NCI-H2029 (cell line): Measurements from ENCODE around the gene AXIN1.
"Not testable (repeated sequence)": the region's sequence is repeated elsewhere in the genome, so short reads cannot be mapped to it uniquely, and the experiment has no call there.

Experiments
- DNase-seq: peaks from one replicate; lab custom pipeline; 2025; lab: John Stamatoyannopoulos, UW

AXIN1 gene

DNA sequence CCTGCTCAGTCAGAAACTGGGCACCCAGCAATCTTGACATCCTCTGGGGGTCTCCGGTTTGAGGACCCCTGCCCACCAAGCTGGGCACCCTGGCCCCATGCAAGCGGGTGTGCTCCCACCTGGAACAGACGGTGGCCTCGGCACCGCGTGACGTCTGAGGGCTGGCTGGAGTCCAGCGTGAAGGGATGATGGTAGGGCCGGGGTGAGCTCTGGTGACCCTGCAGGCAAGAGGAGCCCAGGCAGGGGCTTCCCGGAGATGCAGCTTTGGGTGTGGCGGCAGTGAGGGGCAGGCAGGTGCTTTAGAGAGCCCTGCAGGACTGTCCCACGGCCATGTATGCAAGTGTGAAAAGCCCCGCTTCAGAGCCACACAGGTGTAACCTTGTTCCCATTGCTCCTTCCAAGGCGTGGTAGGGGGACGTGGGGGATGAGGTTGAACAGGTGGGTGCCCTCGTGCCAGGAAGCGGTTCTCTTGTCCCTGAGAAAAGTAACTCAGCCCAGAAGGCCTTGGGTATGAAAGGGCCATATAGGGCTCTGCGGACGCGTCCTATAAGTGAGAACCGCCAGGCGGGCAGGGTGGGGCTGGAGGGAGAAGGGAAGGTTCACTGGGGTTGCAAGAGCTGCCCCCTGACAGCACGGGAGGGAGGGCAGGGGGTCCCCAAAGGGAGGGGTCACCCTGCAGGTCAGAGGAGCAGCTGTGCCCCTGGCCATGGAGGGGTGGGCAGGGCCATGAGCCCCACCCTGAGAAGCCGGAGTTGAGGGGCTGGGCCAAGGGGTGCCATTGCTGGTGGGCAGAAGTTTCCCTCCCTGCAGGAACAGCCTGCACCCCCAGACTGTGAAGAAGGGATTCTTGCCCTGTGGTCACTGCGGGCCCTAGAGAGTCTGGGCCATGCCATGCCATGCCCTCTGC is 86.0 kb downstream of the AXIN1 start:
- no peak for DNase-seq

DNA sequence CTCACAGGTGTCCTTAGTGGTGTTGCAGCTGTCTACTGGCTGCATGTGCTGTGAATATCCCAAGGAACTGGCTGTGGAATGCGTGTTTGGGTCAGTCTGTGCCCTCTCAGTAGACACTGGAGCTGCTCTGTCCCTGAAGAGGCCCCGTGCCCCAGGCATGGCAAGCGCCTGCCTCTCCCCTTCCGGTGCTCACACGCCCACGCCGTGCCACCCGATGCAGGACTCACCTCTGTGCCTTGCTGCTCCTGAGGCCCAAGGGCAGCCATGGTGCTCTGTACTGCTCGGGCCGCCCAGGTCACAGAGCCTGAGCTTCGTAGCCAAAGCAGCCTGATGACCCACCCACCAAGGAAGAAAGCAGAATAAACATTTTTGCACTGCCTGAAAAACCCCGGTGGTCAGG is 86.8 kb downstream of the AXIN1 start:
- DNase-seq = no peak

DNA sequence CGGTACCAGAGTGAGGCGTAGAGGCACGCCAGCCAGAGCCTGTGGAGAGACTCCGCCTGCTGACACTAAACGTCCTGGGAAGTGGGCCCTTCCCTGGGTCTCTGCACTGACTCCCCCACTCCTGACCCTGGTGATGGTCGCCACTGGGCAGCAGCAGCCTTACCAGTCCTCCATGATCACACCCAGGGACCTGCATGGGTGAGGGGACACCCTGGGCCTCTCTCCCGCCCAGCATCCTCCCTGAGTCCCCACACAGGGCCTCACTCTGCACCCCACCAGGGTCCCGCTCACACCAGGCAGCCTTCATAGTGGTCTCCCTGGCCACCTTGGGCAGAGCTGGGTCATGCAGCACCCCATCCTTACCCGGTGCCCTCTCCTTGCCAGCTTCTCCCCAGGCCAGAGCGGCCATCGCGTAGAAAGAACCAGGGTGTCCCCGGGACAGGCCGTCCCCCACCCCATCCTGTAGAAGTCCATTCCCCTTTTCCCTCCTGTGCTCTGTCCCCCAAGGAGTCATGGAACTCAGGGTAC is 87.5 kb downstream of the AXIN1 start:
- no peak for DNase-seq

DNA sequence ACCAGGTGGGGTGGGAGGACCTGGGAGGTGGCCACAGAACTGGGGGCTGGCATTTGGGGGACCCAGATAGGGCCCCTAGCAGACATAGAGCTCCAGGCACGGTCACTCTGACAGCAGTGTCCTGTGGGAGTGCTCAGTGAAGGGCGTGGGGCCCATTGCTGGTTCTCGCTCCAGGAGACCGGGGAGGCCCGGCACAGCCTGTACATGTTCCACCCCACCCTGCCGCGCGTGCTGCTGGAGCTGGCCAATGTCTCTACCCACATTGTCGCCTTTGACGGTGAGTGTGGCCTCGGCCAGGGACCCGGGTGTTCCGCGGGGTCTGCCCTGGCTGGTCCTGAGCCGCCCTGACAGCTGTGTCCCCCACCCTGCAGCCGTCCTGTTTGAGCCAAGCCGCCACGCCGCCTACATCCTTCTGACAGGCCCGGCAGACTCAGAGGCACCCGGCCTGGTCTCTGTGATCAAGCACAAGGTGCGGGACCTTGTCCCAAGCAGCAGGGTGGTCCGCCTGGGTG is 88.0 kb downstream of the AXIN1 start:
- no peak for DNase-seq

DNA sequence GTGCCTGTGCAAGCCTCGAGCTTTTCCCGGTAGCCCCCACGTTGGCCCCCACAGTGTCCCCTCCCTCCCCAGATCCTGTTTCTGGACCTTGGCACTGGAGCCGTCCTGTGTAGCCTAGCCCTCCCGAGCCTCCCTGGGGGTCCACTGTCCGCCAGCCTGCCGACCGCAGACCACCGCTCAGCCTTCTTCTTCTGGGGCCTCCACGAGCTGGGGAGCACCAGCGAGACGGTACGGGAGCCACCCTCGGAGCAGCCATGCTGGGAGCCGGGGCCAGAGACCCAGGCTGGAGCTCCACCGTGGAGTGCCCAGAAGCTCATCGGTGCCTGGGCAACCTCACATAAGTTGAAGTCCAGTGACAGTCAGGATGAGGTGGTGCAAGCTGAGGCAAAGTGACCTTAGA is 88.6 kb downstream of the AXIN1 start:
- no peak for DNase-seq

DNA sequence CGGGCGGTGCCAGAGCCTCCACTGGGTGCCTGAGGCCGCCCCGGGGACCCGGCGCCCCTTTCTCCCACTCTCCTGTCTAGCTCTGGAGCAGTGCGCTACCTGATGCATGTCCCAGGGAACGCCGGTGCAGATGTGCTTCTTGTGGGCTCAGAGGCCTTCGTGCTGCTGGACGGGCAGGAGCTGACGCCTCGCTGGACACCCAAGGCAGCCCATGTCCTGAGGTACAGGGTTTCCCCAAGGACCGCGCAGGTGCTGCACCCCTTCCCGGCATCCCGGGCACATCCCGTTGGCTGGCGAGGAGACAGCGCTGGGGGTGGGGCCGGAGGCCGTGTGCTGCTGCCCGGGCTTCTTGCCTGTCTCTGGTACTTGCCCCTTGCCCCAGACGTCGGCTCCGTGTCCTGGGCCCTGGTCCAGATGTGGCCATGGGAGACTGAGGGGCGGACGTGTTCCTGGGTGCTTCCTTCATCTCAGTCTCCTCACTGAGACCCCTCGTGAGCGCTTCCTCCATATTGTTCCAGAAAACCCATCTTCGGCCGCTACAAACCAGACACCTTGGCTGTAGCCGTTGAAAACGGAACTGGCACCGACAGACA is 89.2 kb downstream of the AXIN1 start:
- DNase-seq = no peak

DNA sequence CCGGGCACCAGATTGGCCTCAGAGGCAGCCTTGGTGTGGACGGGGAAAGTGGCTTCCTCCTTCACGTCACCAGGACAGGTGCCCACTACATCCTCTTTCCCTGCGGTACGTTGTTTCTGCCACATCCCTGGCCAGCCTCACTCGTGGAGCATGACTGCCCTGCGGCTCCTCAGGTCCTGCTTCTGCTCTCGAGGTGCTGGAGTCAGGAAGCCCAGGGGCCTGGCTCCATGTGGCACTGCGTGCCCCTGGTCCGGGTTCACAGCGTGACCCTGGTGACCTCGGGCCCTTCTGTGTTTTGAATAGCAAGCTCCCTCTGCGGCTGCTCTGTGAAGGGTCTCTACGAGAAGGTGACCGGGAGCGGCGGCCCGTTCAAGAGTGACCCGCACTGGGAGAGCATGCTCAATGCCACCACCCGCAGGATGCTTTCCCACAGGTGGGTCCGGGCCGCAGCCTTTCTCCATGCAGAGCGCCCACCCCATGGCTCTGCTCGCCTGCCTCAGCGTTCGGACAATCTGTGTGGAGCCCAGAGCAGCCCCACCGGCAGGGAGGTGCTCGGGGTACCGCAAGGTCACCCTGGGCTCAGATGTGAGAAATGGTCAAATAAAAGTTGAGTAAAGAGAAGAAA is 90.3 kb downstream of the AXIN1 start:
- no peak for DNase-seq

DNA sequence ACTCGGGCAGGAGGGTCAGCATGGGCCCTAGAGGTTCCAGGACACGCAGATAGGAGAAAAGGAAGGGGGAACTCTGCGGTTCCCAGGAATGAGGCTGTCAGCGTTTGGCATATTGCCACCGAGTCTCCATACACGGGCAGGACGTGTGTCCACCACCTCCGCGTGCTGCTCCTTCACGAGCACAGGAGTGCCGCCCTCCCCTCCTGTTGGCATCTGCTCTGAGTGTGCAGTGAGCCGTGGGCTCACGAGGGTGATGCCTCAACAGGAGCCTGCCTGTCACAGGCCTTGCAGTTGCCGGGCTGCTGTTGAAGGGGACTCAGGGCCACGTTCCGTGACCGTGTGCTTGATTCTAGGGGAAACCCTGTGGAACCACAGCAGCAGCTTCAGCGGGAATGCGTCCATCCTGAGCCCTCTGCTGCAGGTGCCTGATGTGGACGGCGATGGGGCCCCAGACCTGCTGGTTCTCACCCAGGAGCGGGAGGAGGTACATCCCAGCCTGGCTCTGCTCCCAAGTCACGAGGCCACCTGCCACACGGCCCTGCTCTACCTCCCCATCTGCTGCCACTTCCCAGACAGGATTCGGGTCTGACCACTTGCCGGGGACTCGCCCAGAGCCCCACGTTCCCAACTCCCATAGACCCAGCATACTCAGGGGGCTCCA is 91.4 kb downstream of the AXIN1 start:
- DNase-seq = no peak

DNA sequence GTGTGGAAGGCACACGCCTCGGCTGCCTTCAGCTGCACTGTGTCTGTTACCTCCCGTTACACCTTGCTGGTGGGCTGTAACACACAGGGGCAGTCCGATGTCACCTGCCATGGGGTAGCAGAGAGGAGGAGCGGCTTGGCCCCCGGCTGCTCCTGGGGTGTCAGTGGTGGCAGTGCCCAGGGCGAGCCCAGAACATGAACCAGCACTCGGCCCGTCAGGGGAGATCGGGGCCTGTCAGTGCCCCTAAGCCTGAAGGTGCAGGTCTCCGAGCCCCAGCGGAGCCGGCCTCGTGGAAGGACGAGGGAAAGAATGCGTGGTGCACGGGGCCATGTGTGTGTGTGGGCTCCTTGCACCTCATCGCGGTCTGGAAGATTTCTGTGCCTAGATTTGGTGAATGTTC is 92.2 kb downstream of the AXIN1 start:
- DNase-seq = no peak

DNA sequence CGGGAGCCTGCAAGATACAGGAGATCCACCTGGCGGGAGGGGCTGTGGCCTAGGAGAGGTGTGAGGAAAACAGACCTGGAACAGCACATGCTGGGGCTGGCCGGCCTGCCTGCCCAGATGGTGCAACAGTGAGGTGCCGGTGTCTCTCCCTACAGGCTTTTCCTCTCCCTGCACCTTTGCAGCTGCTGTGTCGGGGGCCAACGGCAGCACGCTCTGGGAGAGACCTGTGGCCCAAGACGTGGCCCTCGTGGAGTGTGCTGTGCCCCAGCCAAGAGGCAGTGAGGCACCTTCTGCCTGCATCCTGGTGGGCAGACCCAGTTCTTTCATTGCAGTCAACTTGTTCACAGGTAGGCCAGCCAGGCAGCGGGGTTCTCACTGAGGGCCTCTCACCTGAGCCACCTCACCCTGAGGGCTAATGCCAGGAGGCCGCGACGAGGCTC is 92.7 kb downstream of the AXIN1 start:
- DNase-seq = no peak

DNA sequence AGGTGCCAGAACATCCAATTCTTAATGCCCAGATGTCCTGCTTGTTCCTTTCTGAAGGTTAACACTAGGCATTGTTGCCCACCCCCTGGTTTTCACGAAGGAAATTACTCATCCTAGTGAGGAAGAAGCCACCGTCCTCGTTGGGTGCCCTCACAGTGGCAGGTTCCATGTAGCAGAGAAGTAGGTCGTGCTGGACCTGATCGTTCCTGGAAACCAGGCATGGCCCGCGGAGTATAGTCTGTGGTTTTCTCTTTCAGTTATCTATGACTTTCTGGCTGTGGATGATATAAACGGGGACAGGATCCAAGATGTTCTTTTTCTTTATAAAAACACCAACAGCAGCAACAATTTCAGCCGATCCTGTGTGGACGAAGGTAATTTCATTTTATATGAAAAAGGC is 93.3 kb downstream of the AXIN1 start:
- DNase-seq = no peak

DNA sequence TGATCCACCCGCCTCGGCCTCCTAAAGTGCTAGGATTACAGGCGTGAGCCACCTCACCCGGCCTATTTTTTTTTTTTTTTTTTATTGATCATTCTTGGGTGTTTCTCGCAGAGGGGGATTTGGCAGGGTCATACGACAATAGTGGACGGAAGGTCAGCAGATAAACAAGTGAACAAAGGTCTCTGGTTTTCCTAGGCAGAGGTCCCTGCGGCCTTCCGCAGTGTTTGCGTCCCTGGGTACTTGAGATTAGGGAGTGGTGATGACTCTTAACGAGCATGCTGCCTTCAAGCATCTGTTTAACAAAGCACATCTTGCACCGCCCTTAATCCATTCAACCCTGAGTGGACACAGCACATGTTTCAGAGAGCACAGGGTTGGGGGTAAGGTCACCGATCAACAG is 94.4 kb downstream of the AXIN1 start:
- DNase-seq = not testable (repeated sequence)

DNA sequence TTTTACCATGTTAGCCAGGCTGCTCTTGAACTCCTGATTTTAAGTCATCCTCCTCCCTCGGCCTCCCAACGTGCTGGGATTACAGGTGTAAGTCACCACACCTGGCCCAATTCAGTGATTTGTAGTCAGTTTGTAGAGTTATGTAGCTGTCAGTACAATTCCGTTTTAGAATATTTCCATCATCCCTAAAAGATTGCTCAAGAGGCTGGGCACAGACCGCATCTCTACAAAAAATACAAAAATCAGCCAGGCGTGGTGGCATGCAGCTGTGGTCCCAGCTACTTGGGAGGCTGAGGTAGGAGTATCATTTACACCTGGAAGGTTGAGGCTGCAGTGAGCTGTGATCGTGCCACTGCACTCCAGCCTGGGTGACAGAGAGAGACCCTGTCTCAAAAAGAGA is 97.3 kb downstream of the AXIN1 start:
- DNase-seq = no peak

DNA sequence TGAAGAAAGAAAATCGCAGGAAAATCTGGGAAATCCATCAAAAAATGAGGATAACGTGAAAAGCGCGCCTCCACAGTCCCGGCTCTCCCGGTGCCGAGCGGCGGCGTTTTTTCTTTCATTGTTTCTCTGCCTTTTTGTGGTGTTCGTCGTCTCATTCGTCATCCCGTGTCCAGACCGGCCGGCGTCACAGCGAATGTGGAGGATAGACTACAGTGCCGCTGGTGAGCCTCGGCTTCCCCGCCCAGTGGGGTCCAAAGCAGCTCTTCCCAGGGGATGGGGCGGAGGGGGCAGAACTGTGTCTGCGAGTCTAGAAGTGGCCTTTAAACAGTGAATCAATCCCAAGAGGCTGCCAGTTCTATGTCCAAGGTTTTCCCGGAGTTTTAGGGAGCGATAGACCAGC is 98.1 kb downstream of the AXIN1 start:
- no peak for DNase-seq

DNA sequence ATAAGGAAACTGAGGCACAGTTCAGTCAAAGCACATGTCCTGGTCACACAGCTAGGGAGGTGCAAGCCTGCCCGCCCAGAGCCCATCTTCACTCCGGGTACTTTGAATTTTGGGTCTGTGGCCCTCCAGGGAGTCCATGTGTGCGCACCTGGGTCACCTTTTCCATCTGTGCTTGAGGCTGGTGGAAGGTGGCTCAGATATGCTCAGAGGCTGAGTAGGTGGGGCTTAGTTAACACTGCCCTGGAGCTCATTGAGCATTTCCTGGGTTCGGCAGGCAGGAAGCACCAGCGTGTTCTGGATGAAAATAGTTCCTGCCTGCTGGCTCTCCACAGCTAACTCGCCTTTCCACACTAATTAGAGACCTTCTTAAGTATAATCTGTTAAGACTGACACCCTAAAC is 98.7 kb downstream of the AXIN1 start:
- no peak for DNase-seq

DNA sequence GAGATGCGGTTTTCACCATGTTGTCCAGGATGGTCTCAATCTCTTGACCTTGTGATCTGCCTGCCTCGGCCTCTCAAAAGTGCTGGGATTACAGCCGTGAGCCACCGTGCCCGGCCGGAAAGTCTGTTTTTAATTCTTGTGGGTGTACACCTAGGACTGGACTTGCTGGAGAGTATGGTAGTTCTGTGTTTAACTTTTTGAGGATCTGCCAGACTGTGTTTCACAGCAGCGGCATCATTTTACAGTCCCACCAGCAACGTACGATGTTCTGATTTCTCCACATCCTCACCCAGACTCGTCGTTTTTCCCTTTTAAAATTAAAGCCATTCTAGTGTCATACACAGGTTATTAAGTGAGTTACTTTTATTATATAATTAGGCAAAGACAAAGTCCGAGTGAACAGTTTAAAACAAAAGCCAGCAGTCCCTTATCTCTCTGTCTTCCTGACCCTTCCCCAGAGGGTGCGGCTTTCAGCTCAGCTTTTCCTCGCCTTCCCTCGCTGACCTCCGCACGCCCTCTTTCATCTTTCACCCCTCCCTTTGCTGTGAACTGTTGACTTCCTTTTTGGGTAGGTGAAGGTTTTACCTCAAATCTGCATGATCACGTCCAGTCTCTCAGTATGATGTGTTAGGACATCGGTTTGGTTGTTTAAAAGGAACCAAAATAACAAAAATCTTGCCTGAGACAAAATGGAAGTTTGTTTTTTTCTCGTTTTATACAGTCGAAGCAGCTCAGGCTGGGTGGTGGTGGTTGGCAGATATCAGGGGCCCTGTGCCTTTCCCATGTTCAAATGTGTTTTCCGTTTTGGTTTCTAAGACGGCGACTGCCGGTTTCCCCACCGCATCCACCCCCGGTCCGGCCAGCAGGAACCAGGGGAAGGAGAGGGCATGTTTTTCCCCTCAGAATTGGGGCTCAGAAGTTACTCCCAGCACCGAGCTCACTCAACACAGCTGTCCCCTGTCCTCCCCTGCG is 99.9 kb downstream of the AXIN1 start:
- DNase-seq = no peak

DNA sequence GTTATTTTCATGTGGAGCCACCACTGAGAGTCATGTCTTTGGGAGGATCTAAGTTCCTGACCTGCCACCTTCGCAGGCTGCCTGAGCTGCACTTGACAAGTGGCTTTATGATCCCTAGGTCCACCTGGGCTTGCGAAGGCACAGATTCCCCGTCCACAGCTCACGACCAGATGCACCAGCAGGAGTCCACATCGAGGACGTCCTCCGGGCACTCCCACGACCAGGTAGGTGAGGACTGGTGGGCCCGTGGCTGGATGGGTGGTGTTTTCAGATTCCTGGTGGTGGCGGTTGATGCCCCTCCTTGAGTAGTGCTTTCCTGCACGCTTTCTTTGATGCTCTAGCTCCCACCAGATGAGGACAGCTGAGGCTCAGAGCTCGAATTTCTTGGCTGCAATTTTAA is 103.1 kb downstream of the AXIN1 start:
- no peak for DNase-seq

DNA sequence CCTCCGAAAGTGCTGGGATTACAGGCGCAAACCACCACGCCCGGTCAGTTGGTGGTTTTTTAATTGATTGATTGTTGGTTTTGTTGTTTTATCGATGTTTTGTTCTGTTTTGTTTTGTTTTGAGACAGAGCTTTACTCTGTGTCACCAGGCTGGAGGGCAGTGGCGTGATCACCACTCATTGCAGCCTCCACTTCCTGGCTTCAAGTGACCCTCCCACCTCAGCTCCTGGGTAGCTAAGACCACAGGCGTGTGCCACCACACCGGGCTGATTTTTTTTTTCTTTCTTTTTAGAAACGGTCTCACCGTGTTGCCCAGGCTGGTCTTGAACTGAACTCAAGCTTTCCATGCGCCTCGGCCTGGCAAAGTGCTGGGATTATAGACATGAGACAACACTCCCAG is 105.5 kb downstream of the AXIN1 start:
- DNase-seq = no peak

DNA sequence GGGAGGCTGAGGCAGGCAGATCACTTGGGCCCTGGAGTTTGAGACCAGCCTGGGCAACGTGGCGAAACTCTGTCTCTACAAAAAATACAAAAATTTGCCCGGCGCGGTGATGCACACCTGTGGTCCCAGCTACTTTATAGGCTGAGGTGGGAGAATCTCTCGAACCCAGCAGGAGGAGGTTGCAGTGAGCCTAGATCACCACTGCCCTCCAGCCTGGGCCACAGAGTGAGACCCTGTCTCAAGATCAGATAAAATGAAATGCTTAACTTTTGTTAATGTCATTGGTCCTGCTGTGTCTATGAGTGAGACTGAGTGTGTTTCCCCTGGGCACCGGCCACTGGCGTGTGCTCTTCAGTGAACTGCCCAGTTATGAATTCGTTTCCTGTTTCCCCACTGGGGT is 107.4 kb downstream of the AXIN1 start:
- no peak for DNase-seq

DNA sequence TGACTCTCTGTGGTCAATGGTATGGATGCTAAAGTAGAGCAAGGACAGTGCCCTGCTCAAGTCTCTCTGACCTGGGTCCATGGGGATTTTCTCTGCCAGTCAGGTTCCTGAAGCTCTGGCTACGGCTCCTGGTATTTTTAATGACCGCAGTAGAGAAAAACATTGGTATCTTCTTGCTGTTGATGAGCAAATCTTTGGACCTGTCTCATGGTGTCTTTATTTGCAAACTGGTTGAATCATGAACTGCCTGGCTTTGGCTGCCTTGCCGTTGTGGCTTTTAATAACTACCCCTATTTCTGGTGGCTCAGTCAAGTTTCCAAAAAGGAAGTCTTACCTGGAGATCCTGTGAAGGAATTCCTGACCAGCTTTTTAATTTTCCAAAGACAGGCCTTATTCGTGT is 109.2 kb downstream of the AXIN1 start:
- DNase-seq = no peak

DNA sequence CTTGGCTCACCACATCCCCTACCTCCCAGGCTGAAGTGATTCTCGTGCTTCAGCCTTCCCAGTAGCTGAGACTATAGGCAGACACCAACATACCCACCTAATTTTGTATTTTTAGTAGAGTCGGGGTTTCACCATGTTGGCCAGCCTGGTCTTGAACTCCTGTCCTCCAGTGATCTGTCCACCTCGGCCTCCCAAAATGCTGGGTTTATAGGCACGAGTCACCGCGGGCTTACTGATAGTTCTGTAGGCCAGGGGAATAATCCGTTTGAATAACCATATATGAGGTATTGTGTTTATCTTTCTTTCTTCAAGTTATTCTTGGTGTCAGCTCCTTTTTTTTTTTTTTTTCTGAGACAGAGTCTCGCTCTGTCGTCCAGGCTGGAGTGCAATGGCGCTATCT is 110.2 kb downstream of the AXIN1 start:
- DNase-seq = no peak
